Skin epidermis (tissue), 12 donors: ENCODE results near the gene SLC38A8.

ENCODE experiments used
- H3K27ac ChIP-seq, 21 experiments: fragments of 200-600 bp; sonication (generic) in 11 of 21; one replicate each; pipeline ENCODE4 v1.5.0; 2020; ENCODE audit warnings: mild to moderate bottlenecking in 3 of 21, inconsistent platforms in 2 of 21, moderate library complexity in 2 of 21
- H3K4me3 ChIP-seq, 7 experiments: fragments of 200-600 bp; sonication (generic) in 2 of 7; one replicate each; pipeline ENCODE4 v1.5.0; 2020; ENCODE audit warnings: inconsistent platforms in 2 of 7, mild to moderate bottlenecking in 2 of 7, moderate library complexity in 1 of 7

The SLC38A8 gene

GRCh38 chr16:84069540-84069939 is 26.9 kb upstream of the SLC38A8 start:
- Histone ChIP-seq H3K4me3 (no peak overlapping the region), H3K27ac (no peak overlapping the region)

GRCh38 chr16:84068783-84069462 is 26.3 kb upstream of the SLC38A8 start:
- no peak overlapping the region for H3K4me3 ChIP-seq
- no peak overlapping the region for H3K27ac ChIP-seq

GRCh38 chr16:84068041-84068440 is 25.4 kb upstream of the SLC38A8 start:
- peak overlapping the region in 1 of 21 experiments; percentile 42 for H3K27ac ChIP-seq

GRCh38 chr16:84067640-84068039 is 25.0 kb upstream of the SLC38A8 start:
- H3K4me3 ChIP-seq: no peak overlapping the region

More at GRCh38 chr16:84068041-84068440, 25.4 kb upstream of the SLC38A8 start:
- no peak overlapping the region for H3K4me3 ChIP-seq

DNA sequence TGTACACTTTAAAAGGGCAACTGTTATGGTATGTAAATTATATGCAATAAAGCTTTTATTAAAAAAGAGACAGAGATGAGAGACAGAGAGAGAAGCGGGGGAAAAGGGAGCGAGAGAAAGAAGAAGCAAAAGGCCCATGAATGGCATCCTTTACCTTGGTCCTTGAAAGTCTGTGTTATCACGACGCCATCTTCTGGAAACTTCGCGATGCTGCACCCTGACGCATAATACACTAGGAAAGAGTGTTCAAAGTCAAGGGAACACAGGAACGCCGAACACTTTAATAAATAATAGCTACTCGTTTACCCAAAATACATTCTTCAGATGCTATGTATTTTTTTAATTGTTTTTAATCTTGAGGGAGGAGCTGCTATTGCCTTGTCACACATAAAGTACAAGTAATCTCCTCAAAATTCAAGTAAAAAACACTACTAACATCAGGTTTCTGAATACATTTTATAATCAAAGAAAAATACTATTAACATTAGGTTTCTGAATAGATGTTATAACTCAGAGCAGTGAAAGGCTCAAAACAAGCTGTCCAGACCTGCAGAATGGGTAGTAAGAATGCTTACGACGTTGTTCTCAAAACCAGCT is 23.0 kb upstream of the SLC38A8 start:
- no peak overlapping the region for H3K27ac ChIP-seq
- H3K4me3 ChIP-seq: no peak overlapping the region

More at GRCh38 chr16:84067640-84068039, 25.0 kb upstream of the SLC38A8 start:
- no peak overlapping the region for H3K27ac ChIP-seq

- H3K27ac ChIP-seq: no peak overlapping the region
- H3K4me3 ChIP-seq: no peak overlapping the region
These were observed 21.4 kb upstream of the SLC38A8 start for GRCh38 chr16:84063980-84064379.

DNA sequence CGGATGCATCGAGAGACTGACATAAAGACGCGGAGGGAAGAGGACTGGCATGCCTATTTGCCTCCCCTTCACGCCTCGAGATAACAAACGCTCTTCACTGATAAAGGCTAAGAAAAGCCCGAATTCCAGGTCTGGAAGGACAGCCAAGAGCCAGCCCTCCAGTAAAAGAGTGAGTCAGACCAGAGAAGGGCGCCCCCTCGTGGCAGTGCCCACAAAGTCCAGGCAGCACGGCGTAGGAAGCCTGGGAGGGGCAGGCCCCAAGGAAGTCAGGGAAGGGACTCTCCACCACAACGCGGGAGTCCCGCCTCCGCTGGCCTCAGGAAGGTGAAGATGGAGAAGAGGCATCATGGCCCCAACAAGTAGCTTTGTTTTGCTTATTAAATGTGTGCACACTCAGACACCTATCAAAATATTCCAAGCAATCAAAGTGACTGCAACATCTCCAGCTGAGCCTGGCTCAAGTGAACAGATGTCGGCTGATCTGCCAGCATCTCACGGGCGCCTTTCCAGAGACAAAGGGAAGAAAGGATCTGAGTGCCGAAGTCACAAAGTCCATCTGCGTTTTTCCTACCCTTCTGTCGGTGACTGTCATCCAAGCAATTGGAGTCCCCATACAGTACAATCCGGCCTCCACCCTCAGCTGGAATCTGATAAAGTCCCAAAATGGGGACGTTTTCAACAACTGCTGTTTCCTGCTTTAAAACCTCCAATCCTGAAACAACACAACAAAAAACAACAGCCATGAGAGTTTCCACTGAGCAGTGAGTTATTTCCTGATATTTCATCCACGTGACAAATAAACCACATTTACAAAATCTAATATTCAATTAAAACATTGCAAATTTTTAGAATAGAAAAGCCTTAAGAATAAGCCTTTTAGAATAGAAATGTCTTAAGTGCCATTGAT is 20.4 kb upstream of the SLC38A8 start:
- H3K27ac ChIP-seq: no peak overlapping the region
- no peak overlapping the region for H3K4me3 ChIP-seq

DNA sequence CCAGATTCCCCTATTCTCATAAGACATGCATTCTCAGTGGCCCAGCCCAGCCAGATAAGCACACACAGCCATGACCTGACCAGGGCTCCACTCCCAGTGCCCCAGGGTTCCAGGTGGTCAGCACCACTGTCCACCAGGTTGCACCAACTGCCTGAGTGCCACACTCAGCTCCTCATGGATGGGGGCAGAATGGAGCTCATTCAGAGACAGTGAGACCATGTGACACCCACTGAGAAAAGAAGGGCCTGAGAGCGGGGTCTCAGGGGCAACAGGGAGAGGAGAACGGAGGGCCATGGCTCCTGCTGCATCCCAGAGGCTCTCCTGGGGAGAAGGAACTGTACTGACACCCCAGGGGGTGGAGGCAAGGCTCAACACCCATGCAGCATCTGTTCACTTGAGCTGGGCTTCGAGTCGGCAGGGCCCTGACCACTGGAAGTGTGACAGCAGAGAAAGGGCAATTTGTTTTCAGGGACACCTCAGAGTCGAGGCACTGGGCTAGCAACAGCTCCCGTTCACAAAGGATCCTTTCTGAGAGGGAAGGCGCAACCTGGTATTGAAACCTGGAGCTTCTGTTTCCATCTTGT is 18.7 kb upstream of the SLC38A8 start:
- Histone ChIP-seq H3K27ac (no peak overlapping the region), H3K4me3 (no peak overlapping the region)

DNA sequence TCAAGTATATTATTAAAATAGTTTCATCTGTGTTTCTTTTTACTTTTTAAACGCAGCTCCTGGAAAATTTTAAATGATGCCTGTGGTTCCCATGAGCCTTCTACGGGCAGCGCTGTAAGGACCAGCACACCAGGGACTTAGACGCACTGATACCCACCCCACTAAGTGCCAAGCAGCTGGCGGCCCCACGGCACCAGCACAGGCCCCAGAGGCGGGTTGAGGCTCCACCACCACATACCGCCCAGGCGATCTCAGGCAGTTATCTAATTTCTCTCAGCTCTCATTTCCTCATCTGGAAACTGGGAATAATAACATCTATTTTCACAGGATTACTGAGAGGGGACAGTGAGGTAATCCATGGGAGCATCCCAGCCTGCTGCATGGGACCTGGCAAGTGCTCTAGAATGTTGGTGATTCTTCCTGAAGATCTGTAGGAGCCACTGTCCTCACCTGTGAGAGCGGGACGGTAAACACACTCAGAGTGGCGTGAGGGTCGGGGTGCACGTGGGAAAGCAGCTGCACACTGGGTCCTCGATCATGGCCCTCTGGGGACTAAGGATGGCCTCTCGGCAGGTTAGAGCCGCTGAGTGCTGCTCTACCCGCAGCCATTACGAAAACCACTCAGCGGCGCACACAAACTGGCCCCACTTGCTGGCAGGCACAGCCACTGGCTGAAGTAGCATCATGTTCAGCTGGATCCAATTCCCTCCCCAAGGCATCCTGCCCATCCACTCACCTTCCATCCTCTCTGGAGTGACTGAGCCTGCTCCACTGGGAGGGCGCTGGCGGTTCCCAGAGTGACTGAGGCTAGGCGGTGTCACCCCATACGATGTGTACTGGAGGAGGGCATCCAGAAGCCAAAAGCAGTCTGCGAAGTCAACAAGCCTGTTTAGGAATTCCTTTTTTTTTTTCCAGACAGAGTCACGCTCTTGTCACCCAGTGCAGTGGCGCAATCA is 17.6 kb upstream of the SLC38A8 start:
- no peak overlapping the region for H3K4me3 ChIP-seq
- H3K27ac ChIP-seq: no peak overlapping the region

DNA sequence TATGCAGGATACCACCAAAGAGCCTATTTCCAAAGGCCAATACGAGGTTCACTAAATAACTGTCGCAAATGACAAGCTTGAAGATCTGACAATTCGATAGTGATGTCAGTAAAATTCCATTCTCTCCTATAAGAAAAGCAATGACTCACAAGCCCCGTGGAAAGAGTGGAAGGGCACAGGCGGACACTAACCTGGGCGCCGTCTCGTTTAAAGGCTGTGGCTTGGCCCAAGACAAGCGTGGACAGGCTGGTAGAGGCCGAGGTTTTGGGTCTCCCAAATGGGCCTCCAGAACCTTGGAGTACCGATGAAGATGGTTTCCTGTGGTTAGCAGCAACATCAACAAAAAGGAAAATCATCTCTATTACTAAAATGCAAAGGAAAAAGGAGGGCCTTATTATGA is 16.5 kb upstream of the SLC38A8 start:
- Histone ChIP-seq H3K4me3 (no peak overlapping the region), H3K27ac (no peak overlapping the region)

- Histone ChIP-seq H3K27ac (no peak overlapping the region), H3K4me3 (no peak overlapping the region)
These were observed 16.1 kb upstream of the SLC38A8 start for GRCh38 chr16:84058664-84059063.

- Histone ChIP-seq H3K27ac (no peak overlapping the region), H3K4me3 (no peak overlapping the region)
These were observed 15.6 kb upstream of the SLC38A8 start for GRCh38 chr16:84058211-84058610.

GRCh38 chr16:84056933-84057332 is 14.3 kb upstream of the SLC38A8 start:
- H3K27ac ChIP-seq: no peak overlapping the region
- H3K4me3 ChIP-seq: no peak overlapping the region

DNA sequence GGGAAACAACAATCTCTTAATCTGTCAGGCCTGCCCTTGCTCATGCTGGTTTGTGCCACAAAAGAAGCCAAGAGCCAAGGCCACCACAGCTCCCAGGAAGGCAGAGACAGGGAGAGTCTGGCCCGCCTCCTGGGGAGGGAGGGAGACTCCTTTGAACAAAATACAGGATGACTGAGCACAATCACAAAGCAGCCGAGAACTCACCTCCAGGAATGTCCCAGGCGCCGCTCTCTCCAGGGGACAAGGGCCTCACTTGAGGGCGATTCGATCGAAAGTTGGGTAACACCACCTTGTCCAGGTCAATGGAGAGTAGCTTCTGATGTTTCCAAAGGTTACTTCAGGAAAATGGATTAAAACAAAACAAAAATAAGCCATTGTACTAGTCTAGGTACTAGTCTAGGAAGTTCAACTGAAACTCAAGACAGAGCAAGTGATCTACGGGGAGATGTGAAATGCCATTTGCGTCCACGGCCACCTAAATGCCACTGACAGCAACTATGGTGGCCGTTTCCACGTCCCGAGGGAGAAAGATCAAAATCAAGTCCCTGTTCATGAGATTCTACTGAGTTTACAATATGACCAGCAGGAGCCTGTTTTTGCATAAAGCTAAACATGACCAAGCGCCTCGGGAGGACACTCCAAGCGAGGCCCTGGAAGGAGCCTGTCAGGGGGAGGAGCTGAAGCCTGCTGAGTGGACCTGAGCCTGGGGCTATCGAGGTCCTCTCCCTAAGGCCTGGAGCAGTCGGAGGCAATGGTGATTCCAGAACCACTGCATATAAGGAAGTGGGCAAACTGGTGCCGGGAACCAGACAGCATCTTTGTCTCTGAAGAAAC is 13.4 kb upstream of the SLC38A8 start:
- H3K4me3 ChIP-seq: no peak overlapping the region
- H3K27ac ChIP-seq: no peak overlapping the region

GRCh38 chr16:84055366-84055765 is 12.8 kb upstream of the SLC38A8 start:
- Histone ChIP-seq H3K27ac (peak overlapping the region in 1 of 21 experiments; percentile 49), H3K4me3 (no peak overlapping the region)

GRCh38 chr16:84054916-84055315 is 12.3 kb upstream of the SLC38A8 start:
- no peak overlapping the region for H3K4me3 ChIP-seq
- H3K27ac ChIP-seq: peak overlapping the region in 1 of 21 experiments; percentile 49

DNA sequence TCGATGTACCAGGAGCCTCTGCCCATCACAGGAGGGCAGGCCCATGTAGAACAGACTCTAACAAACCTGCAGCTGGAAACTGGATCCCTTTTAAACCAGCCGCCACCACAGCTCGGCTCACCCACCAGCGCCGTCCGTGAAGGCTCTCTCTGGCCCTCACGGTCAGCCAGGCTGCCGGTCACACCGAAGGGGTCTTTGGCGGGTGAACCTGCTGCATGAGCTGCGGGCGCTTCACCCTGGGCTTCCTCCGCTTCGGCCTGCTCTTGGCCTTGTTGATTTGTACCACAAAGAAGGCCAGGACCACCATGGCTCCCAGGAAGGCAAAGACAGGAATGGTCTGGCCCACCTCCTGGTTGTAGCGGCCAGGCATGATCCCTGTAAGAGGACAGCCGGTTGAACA is 11.7 kb upstream of the SLC38A8 start:
- Histone ChIP-seq H3K4me3 (no peak overlapping the region), H3K27ac (no peak overlapping the region)

GRCh38 chr16:84053237-84053636 is 10.6 kb upstream of the SLC38A8 start:
- Histone ChIP-seq H3K27ac (no peak overlapping the region), H3K4me3 (no peak overlapping the region)
